ENCODE measurements around the gene E4F1.
A peak's percentile ranks its signal among the peaks of the same experiment; 100 is the strongest.
"Not testable (repeated sequence)": the region's sequence is repeated elsewhere in the genome, so short reads cannot be mapped to it uniquely, and the experiment has no call there.

The E4F1 gene

GRCh38 chr16:2190002-2190658, 33.3 kb upstream of the E4F1 start:
- no peak for DNase-seq

DNA sequence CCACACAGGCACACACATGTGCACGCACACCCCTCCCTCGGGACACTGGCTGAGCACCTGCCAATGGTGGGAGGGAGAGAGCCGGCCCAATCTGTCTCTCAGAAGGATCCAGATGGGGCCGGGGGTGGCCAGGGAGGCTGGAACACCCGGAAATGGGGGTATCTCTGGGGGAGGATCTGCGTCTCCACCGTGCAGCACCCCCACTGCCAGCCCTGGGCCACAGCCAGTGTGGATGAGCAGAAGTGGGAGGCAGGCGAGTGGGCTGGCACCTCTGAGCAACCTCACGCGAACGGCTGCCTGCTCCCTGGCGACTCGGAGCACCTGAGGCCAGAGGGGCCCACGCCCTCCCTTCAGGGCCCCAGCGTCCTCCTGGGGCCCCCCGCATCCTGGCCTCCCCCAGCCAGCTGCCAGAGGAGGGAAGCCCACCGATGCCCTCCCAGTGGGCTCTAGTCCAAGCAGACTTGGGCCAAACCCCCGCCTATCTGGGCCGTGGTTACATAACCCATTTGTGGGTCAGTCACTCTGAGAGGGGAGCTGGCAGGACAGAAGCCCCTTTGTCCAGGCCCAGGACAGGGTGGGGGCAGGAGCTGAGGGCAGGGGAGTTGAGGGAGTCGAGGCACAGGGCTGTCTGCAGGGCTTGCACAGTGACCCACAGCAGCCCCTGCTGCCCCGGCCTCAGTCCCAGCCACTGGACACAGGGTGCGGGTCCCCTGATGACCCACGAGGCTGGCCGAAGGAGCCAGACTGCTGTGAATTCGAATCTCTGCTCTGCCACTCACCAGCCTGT, 32.5 kb upstream of the E4F1 start:
- no peak for DNase-seq

GRCh38 chr16:2191446-2191706, 32.0 kb upstream of the E4F1 start:
- no peak for DNase-seq

- DNase-seq, result no peak
Measured at GRCh38 chr16:2194166-2194834, 29.1 kb upstream of the E4F1 start.

DNA sequence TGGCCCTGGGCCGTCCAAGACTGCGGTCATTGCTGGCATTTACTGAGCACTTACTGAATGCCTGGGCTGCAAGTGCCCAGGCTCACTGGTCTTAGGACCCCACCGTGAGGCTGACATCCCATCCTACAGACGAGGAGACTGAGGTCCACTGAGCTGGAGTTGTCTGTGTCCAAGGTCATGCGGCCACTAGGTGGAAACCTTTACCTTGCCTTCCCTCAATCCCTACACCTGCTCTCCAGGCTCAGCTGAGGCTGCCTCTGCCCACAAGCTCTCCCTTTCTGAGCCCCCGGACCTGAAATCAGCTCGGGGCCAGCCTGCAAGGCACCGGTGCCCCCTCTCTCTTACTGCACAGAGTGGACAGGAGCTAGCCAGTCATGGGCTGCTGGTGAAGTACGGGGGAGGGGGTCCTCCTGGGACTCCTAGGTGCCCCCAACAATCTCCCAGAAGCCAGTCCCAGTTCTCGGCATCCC, 28.5 kb upstream of the E4F1 start:
- DNase-seq, result no peak

- DNase-seq, result no peak
Measured at GRCh38 chr16:2195322-2196161, 27.8 kb upstream of the E4F1 start.

DNA sequence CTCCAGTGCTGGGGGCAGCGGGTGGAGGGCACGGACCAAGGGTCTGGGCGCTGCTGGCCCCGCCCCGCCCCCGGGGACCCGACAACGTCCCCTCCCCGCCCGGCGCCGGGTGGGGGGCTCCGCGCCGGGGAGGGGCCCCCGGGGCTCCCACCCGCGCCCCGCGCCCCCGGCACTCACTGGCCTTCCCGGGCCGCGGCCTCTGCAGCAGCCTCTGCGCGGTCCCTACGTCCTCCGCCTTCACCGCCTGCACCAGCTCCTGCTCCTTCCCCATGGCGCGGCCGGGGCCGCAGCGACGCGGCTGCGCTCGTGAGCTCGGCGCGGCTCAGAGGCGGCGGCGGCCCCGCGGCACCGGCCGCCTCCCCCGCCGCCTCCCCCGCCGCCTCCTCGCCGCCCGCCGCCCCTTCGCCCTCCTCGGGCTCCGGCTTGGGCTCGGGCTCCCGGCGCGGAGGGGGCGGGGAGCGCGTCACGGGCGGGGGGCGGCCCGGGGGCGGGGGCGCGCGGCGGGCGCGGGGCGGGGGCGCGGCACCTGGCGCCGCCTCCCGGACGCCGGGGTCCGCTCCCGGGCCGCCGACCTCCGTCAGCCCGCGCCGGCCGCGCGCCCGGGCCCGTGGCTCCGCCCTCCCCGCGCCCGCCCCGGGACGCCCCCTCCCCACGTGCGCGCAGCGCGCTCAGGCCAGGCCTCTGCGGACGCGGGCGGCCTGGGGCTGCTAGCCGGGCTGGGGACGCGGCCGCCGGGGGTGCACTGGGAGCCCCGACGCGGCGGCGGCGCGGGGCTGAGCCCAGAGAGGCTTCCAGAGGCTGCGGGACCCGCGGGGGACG, 27.0 kb upstream of the E4F1 start, which contains the start of gene CASKIN1:
Gene CASKIN1 (minus strand): TSS at position 444 of the 819 bp plus-strand sequence. CDS start 173 bp downstream, at position 271.
- no peak for DNase-seq

- no peak for DNase-seq
Measured at GRCh38 chr16:2196981-2197511, 26.3 kb upstream of the E4F1 start.

- DNase-seq, result no peak
Measured at GRCh38 chr16:2197765-2198164, 25.6 kb upstream of the E4F1 start.

DNA sequence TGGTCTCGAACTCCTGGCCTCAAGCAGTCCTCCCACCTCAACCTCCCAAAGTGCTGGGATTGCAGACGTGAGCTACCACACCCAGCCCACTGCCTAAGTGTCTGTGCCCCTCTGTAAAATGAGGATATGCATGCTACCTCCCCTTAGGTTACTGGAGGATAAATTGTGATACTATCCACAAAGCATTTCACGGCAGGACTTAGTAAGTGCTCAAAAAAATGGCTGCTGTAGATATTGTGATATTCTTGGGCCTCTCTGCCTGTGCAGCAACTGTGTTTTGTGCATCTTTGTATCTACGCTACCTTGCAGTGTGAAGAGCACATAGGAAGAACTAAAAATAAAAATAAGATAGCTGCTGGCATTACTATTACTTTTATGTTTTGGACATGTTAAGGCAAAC, 25.1 kb upstream of the E4F1 start:
- DNase-seq, result no peak

DNA sequence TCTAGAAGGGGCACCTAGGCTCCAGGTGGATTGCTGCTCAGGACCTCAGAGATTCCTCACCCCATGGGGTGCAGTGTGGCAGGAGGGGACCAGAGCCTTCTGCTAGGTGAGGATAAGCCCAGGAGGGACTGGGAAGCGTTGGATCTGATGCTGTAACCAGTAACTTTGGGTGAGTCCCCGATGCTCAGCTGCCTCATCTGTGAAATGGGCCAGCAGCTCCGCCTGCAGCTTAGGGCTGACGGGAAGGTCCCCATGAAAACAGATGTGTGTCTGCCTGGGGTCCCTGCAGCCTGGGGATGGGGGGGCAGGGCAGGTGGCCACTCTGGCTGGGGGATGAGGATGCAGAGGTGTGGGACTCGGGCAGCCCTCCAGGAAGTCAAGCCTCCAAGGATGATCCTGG, 24.3 kb upstream of the E4F1 start:
- no peak for DNase-seq

DNA sequence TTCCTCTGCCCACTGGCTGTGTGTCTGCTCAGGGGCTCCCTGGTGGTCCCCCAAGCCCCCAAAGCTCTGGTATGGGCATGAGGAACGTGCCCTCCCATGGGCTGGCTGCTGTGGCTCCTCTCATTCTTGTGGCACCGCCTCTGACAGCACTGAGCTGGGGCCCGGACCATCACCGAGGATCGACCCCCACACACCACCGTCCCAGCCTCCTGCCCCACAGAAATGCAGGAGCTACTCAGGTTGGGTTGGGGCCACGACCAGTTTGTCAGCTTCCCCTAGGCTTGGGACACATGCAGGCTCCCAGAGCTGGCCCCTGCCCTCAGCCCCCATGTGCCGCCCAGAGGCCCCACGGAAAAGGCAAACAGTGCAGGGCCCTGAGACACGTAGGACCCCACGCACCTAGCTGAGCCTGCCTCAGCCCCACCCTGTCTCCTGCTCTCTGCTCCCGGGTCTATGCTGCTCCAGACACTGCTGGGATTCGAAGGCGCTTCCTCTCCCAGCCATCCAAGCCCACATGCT, 23.7 kb upstream of the E4F1 start:
- DNase-seq, result no peak

GRCh38 chr16:2200313-2200712, 23.1 kb upstream of the E4F1 start:
- DNase-seq, result no peak

DNA sequence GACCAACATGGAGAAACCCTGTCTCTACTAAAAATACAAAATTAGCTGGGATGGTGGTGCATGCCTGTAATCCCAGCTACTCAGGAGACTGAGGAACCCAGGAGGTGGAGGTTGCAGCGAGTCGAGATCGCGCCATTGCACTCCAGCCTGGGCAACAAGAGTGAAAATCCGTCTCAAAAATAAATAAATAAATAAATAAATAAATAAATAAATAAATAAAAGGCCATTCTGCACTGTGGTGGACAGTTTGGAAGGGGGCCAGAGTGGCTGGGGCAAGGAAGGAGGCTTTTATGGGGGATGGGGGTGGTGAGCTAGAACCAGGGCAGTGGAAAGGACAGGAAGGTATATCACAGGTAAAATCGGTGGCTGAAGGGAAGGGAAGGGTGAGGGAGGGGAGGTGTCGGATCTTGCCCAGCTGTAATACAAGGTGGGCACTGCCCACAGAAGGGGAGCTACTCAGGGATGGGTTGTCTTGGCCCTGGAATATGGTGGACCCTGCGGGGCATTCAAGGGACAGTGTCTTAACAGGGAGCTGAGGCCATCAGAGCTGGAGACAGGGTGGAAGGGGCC, 20.2 kb upstream of the E4F1 start:
- DNase-seq, result not testable (repeated sequence)

DNA sequence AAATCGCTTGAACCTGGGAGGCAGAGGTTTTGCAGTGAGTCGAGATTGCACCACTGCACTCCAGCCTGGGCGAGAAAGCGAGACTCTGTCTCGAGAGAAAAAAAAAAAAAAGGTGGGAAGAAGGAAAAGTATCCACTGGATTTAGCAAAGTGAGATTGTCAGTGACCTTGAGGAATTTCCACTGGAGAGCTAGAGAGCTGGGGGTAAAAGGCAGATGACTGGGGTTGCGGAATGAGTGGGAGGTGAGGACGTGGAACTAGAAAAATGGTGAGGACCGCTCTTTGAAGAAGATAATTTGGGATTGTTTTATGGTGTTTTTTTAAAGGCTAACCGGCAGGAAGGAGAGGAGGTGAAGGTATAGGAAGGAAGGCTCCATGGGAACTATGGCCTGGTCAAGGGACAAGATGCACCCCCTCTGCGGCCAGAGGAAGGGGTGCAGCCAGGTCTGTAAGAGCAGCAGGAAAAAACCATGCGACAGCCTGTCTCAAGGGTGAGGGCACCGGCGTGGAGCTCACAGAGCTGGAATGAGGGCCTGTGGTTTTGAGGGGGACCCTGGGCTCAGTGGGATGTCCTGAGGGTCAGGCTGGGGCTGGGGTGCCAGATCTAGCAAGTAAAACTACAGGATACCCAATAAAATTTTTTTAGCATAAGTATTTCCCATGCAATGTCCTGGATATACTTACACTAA, 18.8 kb upstream of the E4F1 start:
- DNase-seq, result no peak

GRCh38 chr16:2205104-2205966, 18.1 kb upstream of the E4F1 start, which contains the start of gene MLST8:
Gene MLST8 (plus strand): TSS chr16:2205454. CDS start chr16:2206086, 632 bp downstream.
- peak; percentile 72 for DNase-seq

- DNase-seq, result no peak
Measured at GRCh38 chr16:2205967-2206313, 17.5 kb upstream of the E4F1 start.

- no peak for DNase-seq
Measured at GRCh38 chr16:2206420-2206779, 17.0 kb upstream of the E4F1 start.

- peak; percentile 69 for DNase-seq
Measured at GRCh38 chr16:2206780-2207433, 16.5 kb upstream of the E4F1 start.
